ENCODE results near the gene CLCN6.

The CLCN6 gene

DNA sequence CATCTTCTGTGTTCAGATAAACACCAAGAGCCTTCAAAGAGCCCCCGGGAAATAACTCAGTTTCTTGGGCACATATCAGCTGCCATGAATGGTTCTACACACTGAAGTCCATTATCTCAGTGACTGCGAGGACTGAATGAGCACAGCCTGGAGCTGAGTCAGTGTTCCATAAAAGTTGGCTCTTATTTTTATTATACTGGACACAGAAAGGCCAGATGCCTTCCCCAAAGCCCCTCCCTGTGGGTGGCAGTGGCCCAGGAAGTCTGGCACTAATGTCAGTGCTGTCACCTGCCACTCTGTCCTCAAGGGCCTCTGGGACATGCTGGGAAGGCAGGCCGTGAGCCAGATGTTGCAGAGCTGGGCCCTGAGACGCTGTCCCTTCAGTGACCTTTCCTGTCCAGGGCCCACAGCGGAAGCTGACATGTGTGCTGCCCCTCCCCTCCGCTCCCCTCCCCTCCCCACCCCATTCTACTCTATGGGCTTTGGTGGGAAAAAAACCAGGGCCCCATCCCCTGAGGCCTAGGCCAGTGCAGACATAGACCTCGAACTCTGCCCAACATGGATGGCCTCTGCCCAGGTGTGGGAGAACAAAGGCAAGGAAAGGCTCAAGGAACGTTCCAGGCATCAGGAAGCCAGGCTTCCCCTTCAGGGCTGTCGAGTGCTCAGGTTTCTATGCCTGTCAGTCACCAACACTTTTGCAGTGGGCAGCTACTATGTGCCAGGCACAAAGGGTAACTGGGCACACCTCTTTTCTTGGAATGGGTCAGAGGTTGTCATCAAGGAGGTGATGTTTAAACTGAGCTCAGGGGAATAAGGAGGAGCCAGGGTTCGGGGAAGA, 75.1 kb downstream of the CLCN6 start:
- no peak for DNase-seq

DNA sequence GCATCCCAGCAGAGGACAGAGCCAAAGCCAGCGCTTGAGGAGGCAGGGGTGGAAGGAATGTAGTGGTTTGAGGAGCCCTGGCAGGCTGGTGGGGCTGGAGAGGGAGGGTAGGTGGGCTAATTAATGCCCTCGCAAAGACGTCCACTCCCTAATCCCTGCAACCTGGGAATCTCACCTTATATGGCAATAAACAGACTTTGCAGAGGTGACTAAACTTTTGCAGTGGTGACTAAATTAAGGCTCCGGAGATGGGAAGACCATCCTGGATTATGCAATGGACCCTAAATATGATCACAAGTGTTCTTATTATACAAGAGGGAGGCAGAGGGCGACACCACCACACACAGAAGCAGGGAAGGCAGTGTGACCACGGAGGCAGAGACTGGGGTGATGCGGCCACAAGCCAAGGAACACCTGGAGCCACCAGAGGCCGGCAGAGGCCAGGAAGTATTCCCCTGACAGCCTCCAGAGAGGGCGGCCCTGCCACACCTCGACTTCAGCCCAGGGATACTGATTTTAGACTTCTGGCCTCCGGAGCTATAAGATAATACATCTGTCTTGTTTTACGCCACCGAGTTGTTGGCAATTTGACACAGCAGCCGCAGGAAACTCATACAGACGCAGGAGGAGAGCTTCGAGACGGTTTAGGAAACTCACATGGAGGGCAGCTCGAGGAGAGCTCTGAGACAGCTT, 75.9 kb downstream of the CLCN6 start:
- no peak for DNase-seq

DNA sequence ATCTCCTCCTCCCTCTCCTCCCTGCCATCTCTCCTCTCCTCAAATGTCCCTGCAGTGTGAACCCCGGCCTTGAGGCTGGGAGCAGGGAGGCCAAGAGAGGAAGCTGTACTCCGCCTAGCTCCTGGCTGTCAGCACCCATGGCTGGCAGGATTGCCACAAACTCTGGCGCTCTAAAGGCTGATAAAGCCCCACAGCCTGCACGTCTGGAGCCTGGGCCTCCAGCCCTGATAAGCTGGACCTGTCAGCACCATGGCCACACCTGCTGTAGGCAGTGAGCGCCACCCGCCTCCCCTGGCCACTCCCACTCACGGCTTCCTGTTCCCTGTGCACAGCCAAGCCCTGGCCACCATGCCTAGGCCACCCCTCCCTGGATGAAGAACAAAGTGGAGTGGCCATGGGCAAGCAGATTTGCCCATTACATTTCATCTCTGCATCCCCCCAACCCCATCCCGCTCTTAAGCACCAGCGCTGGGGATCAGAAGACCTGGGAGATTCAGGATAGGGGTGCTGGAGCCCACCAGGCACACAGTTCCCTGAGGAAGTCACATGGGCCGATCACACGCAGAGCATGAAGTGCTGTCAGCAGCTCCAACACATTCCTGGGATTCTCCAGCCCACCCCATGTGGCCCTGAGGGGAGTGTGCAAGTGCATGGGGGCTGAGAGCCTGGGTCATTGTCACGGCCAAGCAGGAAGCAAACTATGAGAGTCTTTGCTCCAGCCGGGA, 77.0 kb downstream of the CLCN6 start:
- no peak for DNase-seq

DNA sequence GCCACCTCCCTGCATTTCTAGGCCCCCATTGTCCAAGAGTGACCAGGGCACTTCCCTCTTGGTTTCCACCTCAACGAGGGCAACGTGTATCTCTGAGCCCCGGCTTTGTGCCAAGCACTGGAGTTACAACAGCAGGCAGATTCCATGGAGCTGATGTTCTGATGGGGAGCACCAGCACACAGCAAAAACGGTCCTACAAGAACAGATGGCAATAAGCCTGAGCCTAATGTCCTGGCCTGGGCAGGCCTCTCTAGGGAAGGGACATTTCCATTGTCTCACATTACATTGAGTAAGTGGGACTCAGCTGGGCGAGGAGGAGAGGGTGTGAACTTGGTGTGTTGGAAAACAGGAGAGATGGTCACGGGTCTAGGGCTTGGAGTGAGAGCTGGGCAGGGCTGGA, 79.9 kb downstream of the CLCN6 start:
- no peak for DNase-seq

DNA sequence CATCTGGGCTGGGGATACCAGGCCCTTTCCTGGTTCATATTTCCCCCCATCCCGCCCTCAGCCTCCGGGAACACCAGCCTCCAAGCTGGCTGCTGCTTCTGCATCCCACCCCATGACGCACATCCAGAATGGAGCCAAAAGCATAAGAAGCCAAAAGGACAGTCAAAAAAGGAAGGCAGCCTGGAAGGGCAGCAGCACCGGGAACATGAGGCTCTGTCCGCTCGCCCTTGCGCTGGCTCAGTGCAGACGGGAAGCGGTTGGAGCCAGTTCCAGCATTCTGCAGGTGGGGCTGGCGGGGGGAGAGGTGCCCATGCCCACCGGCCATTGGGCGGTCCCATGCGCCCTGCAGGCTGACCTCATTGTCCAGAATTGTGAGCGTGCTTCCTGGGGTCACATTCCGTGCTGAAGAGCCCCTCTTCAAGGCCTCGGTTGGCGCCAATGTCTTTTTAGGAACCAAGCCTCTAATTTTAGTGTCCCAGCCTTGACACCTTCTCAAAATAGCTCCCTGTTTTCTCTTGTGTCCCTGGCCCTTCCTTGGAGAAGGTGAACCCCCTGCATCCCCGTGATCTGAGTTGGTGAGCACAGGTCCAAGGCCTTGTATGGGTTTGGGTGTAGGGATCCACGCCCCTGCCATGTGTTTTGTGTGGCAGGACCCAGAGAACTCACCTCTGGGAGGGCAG, 81.1 kb downstream of the CLCN6 start:
- no peak for DNase-seq

DNA sequence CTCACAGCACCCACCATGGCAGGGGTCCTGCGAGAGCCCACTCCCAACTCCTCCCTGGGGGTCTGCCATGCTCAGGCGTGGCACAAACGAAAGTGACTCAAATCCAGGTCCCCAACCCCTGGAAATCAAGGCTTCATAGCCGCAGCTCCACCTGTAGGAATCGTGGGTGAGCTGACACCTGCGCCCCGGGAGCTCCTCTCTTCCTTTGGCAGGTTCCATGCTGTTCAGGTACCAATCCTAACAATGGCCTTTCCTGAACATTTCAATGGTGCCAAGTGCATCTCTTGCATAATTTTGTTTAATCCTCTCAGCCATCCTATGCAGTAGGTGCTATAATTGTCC, 81.6 kb downstream of the CLCN6 start:
- DNase-seq = no peak

DNA sequence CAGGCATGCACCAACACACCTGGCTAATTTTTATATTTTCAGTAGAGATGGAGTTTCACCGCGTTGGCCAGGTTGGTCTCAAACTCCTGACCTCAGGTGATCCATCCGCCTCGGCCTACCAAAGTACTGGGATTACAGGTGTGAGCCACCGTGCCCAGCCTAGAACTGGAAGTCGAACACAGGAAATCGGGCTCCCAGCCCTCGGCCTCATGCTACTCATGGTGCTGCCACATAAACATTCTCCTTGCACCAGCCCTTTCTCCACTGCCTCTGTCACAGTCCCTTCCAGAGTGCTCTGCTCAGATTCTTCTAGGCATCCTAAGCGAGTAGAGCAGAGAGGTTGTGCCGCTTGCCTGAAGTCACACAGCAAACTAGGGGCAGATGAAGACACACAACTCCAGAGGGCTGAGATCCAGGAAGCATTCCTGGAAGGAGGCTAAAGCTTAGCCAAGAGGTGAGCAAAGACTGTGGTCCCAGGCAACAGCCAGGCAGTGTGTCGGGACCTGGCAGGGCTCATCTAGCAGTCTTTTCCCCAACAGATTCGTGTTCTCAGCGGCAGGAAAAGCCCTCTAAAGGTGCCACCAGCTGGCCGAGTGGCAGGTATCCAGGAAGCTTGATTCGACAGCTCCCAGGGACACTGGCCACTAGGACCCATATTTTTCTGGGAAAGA, 82.3 kb downstream of the CLCN6 start:
- no peak for DNase-seq

DNA sequence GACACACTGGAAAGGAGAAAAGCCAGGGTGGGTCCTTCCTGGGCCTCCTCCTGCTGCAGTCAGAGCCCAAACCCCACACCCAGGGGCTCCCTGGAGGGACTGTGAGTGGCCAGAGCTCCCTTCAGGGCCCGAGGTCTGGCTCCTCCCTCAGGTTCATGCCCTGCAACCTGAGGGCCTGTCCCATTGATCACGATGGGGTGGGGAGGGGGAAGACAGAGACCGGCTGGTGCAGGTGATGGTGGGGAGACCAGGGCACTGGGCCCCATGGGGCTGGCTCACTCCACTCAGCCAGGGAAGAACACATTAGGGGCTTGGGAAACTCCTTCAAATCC, 82.9 kb downstream of the CLCN6 start:
- DNase-seq = no peak

DNA sequence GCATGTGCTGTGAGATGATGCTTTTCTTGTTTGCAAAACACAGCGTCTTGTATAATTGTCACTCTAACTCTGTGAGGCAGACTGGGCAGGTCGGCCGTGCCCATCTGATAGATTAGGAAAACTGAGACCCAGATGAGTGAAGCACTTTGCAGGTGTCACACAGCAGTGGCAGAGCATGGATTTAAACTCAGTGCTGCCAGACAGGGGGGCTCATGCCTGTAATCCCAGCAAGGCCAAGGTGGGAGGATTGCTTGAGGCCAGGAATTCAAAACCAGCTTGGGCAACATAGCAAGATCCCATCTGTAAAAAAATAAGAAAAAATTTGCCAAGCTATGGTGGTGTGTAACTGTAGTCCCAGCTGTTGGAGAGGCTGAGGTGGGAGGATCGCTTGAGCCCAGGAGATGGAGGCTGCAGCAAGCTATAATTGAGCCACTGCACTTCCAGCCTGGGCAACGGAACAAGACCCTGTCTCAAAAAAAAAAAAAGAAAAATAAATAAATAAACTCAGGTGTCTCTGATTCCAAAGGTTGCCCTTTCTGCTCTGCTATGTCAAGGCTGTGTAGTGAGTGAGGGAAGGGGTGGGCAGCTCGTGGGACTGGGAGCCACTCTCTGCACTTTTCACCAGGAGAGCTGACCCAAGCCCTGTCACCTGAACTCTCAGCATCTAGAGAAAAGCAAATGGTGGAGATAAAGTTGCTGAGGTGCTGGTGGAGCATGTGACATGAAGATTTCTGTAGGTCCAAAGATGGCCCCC, 85.6 kb downstream of the CLCN6 start:
- DNase-seq = no peak
